ENCODE data around the gene RPS6KA2. TPM values are rescaled to one million over a fixed set of nuclear protein-coding genes. Genes with fewer than 3 reads are reported as not detected.

RPS6KA2 gene
- total RNA-seq, 1 experiment from 2014 or later: 12.3 TPM

DNA sequence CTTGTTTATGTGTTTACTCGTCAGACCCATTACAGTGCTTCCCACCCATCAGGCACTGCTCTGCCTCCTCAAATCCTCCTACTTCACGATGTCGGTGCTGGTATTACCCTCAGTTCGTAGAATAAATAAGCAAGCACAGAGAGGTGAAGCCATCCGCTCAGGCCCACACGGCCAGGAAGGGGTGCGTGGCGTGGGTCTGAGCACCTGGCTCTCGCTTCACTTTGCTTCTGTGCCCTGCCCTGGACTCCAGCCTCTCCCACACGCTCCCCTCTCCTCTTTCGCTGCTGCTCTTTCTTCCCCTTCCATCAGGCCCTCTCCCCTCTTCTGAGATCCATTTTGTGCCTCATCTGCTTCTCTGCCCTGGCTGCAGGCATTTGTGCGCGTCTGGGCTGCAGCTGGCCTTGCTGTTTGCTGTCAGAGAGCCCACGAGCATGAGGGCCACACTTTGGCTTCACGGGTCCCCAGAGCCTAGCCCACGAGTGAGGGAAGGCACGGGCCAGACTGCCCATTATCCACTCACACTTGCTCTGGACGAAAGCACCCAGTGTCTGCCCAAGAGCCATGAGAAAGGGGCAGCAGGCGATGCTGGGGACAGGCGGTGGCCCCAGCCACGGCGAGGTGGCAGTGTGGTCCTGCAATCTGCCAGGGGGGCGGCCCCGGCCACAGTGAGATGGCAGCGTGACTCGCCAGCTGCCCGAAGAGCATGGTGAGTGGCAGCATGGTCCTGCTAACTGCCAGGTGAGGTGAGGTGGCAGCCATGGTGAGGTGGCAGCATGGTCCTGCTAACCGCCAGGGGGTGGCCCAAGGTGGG is 148.1 kb downstream of the RPS6KA2 start:
- Histone ChIP-seq H3K23me2 (ENCODE audit: insufficient read length, low read depth, low read length, poor library complexity, severe bottlenecking) (no peaks in the 10 kb centered on the region), H3K14ac (ENCODE audit: insufficient read depth, low read length) (no peak overlapping the region), H3K9me3 (ENCODE audit: control insufficient read depth, low read depth, low read length) (no peaks in the 10 kb centered on the region), H3K4ac (ENCODE audit: low read depth, low read length) (no peak overlapping the region), H3K18ac (ENCODE audit: insufficient read length, low read depth, low read length) (no peak overlapping the region), H2BK5ac (ENCODE audit: insufficient read length, low read length) (no peak overlapping the region), H2BK120ac (ENCODE audit: low read depth, low read length, poor library complexity, severe bottlenecking) (no peak overlapping the region), H2AK5ac (ENCODE audit: insufficient read length, low read length) (no peak overlapping the region), H3K9ac (ENCODE audit: extremely low read depth, insufficient read length, low read length) (no peak overlapping the region), H3K27me3 (ENCODE audit: insufficient read depth, low read length) (no peaks in the 10 kb centered on the region), H3K79me1 (ENCODE audit: insufficient read depth, low read depth, low read length, poor library complexity, severe bottlenecking) (no peaks in the 10 kb centered on the region), H4K91ac (ENCODE audit: insufficient read length, low read depth, low read length) (no peak overlapping the region), H2BK20ac (ENCODE audit: low read depth, low read length, poor library complexity, severe bottlenecking) (no peak overlapping the region), H3T11ph (ENCODE audit: low read length) (no peak overlapping the region), H2BK15ac (ENCODE audit: low read depth, low read length) (no peak overlapping the region), H3K4me1 (ENCODE audit: insufficient read depth, low read length) (no peaks in the 10 kb centered on the region), H3K4me2 (ENCODE audit: insufficient read depth, insufficient read length, low read length) (no peak overlapping the region), H3K27ac (ENCODE audit: insufficient read length, low read depth, low read length) (no peak overlapping the region), H4K20me1 (ENCODE audit: control insufficient read depth, insufficient read depth, insufficient read length) (no peaks in the 10 kb centered on the region), H2AFZ (ENCODE audit: low read length) (no peak overlapping the region), H2BK12ac (ENCODE audit: insufficient read length, low read depth, low read length) (no peak overlapping the region), H4K8ac (replicated peaks; ENCODE audit: insufficient read length, low read depth, low read length) (no peak overlapping the region), H3K56ac (ENCODE audit: insufficient read length, low read depth, low read length) (no peak overlapping the region), H4K5ac (ENCODE audit: insufficient read length, low read depth, low read length) (no peak overlapping the region), H3K79me2 (ENCODE audit: insufficient read depth, low read length) (no peaks in the 10 kb centered on the region), H3K23ac (ENCODE audit: insufficient read length, low read depth, low read length) (no peak overlapping the region)
- DNase-seq: no peak
- no peaks in the 10 kb centered on the region; the same call in none of the 2 replicates for H3K27me3 Mint-ChIP-seq (ENCODE audit: low read depth)
- no peak overlapping the region; a peak in 1 of 7 replicates for H3K27ac Mint-ChIP-seq
- H3K36me3 Mint-ChIP-seq (ENCODE audit: insufficient read depth in 1 of 3, low read depth in 3 of 3): peaks cover 1 to 16% (median 5%) of the 10 kb centered on the region in 3 experiments; a peak in 5 of 7 replicates
- H3K4me1 Mint-ChIP-seq: peaks cover 12 to 15% of the 10 kb centered on the region in 2 experiments
- H3K4me3 Mint-ChIP-seq: no peak overlapping the region
- WGBS (ENCODE audit: extremely low coverage, insufficient read length, low lambda C conversion rate): no CpG with 5 or more reads among the region's 28 CpGs
- H3K9me3 Mint-ChIP-seq: no peaks in the 10 kb centered on the region
- TF ChIP-seq, protein P1, sequence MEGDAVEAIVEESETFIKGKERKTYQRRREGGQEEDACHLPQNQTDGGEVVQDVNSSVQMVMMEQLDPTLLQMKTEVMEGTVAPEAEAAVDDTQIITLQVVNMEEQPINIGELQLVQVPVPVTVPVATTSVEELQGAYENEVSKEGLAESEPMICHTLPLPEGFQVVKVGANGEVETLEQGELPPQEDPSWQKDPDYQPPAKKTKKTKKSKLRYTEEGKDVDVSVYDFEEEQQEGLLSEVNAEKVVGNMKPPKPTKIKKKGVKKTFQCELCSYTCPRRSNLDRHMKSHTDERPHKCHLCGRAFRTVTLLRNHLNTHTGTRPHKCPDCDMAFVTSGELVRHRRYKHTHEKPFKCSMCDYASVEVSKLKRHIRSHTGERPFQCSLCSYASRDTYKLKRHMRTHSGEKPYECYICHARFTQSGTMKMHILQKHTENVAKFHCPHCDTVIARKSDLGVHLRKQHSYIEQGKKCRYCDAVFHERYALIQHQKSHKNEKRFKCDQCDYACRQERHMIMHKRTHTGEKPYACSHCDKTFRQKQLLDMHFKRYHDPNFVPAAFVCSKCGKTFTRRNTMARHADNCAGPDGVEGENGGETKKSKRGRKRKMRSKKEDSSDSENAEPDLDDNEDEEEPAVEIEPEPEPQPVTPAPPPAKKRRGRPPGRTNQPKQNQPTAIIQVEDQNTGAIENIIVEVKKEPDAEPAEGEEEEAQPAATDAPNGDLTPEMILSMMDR (conservative IDR thresholded peaks at IDR 0.05): no peak
